ENCODE results near the gene FMN2. TPM values are rescaled to one million over a fixed set of nuclear protein-coding genes. Genes with fewer than 3 reads are reported as not detected.
"Not testable (repeated sequence)": the region's sequence is repeated elsewhere in the genome, so short reads cannot be mapped to it uniquely, and the experiment has no call there.

FMN2 gene
- total RNA-seq, 3 donors from 2014 or later, result 0.80 to 4.2 (median 3.3) TPM

DNA sequence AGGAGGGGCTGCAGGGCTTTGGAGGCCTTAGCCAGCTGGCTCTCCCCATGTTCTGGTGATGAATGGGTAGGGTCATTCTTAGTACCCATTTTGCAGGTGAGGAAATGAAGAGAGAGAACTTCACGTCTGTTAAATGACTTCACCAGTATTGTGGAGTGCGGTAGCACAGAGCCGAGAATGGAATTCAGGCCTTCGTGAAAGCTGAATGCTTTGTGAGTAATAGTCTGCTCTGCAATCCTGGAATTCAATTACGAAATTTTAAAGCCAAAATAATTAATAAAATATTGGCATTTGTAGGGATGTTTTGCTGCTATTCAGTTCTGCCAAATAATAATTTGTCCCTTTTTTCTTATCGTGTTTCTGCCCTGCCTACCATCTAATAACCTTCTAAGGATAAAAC lies 322.6 kb downstream of the FMN2 start:
- TF ChIP-seq CTCF (IDR thresholded peaks at IDR 0.05) (no peak), POLR2A (IDR thresholded peaks at IDR 0.05) (no peak), POLR2AphosphoS5 (IDR thresholded peaks at IDR 0.05) (peak in 1 of 3 donors; percentile 12)
- Histone ChIP-seq H3K27me3 (no peaks in the 10 kb centered on the region), H3K36me3 (no peaks in the 10 kb centered on the region), H3K4me3 (no peak overlapping the region), H3K4me1 (no peaks in the 10 kb centered on the region), H3K9me3 (no peaks in the 10 kb centered on the region), H3K27ac (peak overlapping the region in 1 of 2 donors; percentile 19)
- intact Hi-C loops (cut with DNase I; ENCODE audit: low total_unique reads), result no loop called here
- DNase-seq (ENCODE audit: low spot score in 2 of 2), result no peak

- H3K4me3 ChIP-seq; H3K36me3 ChIP-seq; DNase-seq (ENCODE audit: low spot score in 2 of 2); H3K27me3 ChIP-seq; H3K27ac ChIP-seq; intact Hi-C loops (cut with DNase I; ENCODE audit: low total_unique reads); H3K9me3 ChIP-seq; H3K4me1 ChIP-seq: not testable (repeated sequence)
These were observed 323.3 kb downstream of the FMN2 start for GRCh38 chr1:240415011-240415410.

DNA sequence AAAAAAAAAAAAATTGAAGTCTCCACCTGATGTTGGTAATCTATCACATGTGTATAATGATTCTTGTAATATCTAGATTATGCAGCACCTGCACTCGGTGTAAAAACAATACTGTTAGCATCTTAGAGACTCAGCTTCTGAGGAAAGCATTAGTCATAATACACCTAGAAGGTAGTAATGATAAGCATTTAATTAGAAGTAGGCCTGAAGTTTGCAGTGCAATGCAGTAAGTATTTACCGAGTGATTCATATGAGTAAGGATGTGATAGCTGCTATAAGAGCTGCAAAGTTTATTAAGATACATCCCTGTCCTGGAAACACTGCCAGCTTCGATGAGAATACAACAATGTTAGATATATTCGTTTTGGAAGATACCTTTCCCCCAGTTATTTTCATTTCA lies 323.8 kb downstream of the FMN2 start:
- no peaks in the 10 kb centered on the region for H3K36me3 ChIP-seq
- no peaks in the 10 kb centered on the region for H3K27me3 ChIP-seq
- H3K4me3 ChIP-seq, result no peak overlapping the region
- no peaks in the 10 kb centered on the region for H3K9me3 ChIP-seq
- DNase-seq (ENCODE audit: low spot score in 2 of 2), result no peak
- intact Hi-C loops (cut with DNase I; ENCODE audit: low total_unique reads), result no loop called here
- TF ChIP-seq POLR2AphosphoS5 (IDR thresholded peaks at IDR 0.05) (no peak), CTCF (IDR thresholded peaks at IDR 0.05) (no peak), POLR2A (IDR thresholded peaks at IDR 0.05) (no peak)
- H3K4me1 ChIP-seq, result no peaks in the 10 kb centered on the region
- no peak overlapping the region for H3K27ac ChIP-seq

DNA sequence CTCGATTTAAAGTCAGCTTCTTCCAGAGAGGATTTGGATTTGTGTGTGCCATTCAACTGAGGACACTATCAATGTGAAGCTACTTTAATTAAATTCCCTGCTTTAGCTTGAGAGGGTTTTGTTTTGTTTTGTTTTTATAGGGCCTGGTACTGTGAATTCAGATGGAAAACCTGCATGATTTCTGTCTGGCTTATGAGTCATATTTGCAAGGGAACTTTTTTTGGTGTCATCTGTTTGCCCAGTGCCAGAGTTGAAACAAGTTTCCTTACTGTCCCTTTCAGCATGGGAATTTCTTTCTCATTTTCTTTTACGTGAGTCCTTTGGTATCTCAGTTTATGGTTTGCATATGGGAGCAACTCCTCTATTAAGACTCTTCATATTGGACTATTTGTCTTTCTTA lies 325.6 kb downstream of the FMN2 start:
- Histone ChIP-seq H3K9me3 (no peaks in the 10 kb centered on the region), H3K27ac (no peak overlapping the region), H3K36me3 (no peaks in the 10 kb centered on the region), H3K27me3 (no peaks in the 10 kb centered on the region), H3K4me3 (no peak overlapping the region), H3K4me1 (no peaks in the 10 kb centered on the region)
- TF ChIP-seq POLR2A (IDR thresholded peaks at IDR 0.05), result no peak
- no peak for TF ChIP-seq POLR2AphosphoS5 (IDR thresholded peaks at IDR 0.05)
- no peak for TF ChIP-seq CTCF (IDR thresholded peaks at IDR 0.05)
- DNase-seq (ENCODE audit: low spot score in 2 of 2), result no peak
- intact Hi-C loops (cut with DNase I; ENCODE audit: low total_unique reads), result no loop called here

DNA sequence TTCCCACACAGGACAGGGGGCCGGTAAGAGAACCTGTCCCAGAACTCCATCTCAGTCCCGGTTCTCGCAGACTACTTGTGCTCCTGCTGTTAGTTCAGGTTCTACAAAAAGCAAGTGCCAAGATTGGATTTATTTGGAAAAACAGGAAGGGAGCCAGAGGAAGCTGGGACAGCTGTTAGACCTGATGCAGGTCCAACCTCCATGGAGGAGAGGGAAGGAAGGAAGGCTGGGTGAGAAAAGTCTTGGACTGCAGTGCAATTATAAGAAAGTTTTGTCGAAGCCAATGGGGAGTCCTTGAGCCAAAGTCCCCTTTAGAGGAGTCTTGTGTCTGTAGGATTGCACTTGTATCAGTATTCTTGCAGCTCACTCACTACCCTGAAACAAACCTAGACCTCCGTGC lies 329.1 kb downstream of the FMN2 start:
- H3K27ac ChIP-seq, result no peak overlapping the region
- TF ChIP-seq POLR2A (IDR thresholded peaks at IDR 0.05) (no peak), CTCF (IDR thresholded peaks at IDR 0.05) (no peak)
- no peaks in the 10 kb centered on the region for H3K9me3 ChIP-seq
- H3K4me3 ChIP-seq, result no peak overlapping the region
- DNase-seq (ENCODE audit: low spot score in 2 of 2), result no peak
- intact Hi-C loops (cut with DNase I; ENCODE audit: low total_unique reads), result no loop called here
- H3K27me3 ChIP-seq, result no peaks in the 10 kb centered on the region
- no peaks in the 10 kb centered on the region for H3K4me1 ChIP-seq
- no peaks in the 10 kb centered on the region for H3K36me3 ChIP-seq

- Histone ChIP-seq H3K27ac (no peak overlapping the region), H3K36me3 (no peaks in the 10 kb centered on the region), H3K27me3 (no peaks in the 10 kb centered on the region), H3K4me3 (no peak overlapping the region), H3K9me3 (peaks cover 0 to 3% of the 10 kb centered on the region in 2 donors), H3K4me1 (no peaks in the 10 kb centered on the region)
- DNase-seq (ENCODE audit: low spot score in 2 of 2), result no peak
- TF ChIP-seq CTCF (IDR thresholded peaks at IDR 0.05) (no peak), POLR2A (IDR thresholded peaks at IDR 0.05) (no peak), POLR2AphosphoS5 (IDR thresholded peaks at IDR 0.05) (no peak)
- intact Hi-C loops (cut with DNase I; ENCODE audit: low total_unique reads), result no loop called here
These were observed 331.7 kb downstream of the FMN2 start for GRCh38 chr1:240423246-240423924.
